ENCODE data around the gene COBLL1. TPM values are rescaled to one million over a fixed set of nuclear protein-coding genes. Genes with fewer than 3 reads are reported as not detected.

The COBLL1 gene
- total RNA-seq, 1 donor from 2014 or later, result 33.0 TPM

DNA sequence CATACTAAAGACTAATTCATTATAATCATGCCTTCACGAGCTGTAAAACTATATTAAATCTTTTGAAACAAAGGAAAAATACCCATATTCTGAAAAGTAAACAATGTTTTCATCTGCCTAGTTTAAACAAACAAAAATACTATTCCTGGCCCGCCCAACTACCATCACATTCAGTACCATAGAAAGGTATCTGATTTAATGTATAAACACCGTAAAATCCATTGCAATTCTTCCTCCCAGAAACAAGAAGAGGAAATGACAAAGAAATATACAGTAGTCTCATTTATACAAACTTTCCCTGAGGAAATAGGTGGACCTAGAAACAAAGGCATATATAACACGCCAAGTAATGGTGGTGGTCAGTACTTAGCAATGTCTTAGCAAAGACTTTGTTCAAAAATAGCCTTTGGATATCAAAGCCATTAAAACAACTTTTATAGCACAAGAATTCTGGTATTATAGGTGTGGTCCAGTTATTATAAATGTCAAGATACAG is 71.2 kb downstream of the COBLL1 start:
- DNase-seq (ENCODE audit: low read depth), result no peak
- TF ChIP-seq, protein P1, sequence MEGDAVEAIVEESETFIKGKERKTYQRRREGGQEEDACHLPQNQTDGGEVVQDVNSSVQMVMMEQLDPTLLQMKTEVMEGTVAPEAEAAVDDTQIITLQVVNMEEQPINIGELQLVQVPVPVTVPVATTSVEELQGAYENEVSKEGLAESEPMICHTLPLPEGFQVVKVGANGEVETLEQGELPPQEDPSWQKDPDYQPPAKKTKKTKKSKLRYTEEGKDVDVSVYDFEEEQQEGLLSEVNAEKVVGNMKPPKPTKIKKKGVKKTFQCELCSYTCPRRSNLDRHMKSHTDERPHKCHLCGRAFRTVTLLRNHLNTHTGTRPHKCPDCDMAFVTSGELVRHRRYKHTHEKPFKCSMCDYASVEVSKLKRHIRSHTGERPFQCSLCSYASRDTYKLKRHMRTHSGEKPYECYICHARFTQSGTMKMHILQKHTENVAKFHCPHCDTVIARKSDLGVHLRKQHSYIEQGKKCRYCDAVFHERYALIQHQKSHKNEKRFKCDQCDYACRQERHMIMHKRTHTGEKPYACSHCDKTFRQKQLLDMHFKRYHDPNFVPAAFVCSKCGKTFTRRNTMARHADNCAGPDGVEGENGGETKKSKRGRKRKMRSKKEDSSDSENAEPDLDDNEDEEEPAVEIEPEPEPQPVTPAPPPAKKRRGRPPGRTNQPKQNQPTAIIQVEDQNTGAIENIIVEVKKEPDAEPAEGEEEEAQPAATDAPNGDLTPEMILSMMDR (conservative IDR thresholded peaks at IDR 0.05; ENCODE audit: low read depth, low read length), result no peak
- H3K4me3 ChIP-seq (ENCODE audit: low read depth, low read length), result no peak overlapping the region

DNA sequence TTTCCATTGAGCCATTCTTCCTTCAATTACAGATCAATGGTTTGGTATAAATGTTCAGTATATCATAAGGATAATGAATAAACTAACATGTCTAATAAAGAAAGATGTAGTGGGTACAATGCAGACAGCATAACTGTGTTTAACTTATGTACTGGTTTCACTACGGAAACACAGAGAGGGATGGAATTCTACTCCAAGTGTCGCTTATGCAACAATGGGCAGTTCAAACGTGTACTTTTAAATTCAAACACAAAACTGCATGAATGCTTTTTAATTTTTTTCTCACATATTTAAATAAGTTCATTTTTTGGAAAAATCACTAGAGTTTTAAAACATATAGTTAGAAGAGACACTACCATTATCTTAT is 74.7 kb downstream of the COBLL1 start:
- TF ChIP-seq, protein P1 (conservative IDR thresholded peaks at IDR 0.05; ENCODE audit: low read depth, low read length), result no peak
- DNase-seq (ENCODE audit: low read depth), result no peak
- H3K4me3 ChIP-seq (ENCODE audit: low read depth, low read length), result no peak overlapping the region

DNA sequence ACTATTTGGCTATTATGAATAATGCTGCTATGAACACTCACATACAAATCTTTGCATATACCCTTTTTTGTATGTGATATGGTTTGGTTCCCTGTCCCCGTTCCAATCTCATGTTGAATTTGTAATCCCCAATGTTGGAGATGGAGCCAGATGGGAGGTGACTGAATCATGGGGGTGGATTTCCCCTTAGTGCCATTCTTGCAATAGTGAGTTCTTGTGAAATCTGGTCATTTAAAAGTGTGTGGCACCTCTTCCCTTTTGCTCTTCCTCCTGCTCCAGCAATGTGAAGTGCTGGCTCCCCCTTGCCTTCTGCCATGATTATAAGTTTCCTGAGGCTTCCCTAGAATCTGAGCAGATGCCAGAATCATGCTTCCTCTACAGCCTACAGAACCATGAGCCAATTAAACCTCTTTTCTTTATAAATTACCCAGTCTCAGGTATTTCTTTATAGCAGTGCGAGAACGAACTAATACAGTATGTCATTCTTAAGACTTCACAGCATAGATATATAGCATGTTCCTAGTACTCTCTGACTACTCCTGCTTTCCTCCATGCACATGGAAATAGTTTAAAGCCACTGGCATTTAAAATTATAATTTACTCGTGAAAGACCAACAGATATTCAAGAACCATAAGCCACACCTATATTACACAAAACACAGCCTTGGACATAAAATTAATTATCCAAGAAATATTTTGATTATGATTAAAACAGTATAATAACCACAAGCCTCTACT is 75.2 kb downstream of the COBLL1 start:
- TF ChIP-seq, protein P1 (conservative IDR thresholded peaks at IDR 0.05; ENCODE audit: low read depth, low read length), result no peak
- no peak for DNase-seq (ENCODE audit: low read depth)
- no peak overlapping the region for H3K4me3 ChIP-seq (ENCODE audit: low read depth, low read length)

DNA sequence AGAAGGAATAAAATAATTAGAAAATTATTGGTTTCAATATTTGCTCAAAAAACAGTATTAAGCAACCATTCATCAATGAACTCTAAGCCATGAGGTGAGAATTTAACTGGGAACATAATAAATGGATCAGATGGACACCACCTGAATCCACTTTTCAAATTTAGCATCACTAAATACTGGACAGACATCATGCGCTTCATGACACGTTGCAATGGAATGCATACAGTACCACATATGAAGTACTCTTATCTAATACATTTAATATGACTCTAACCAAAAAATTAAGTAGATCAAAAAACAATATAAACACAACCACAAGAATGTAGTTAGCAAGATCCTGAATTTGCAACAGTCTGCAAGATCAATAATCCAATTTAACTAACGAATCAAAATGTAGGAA is 76.6 kb downstream of the COBLL1 start:
- DNase-seq (ENCODE audit: low read depth), result no peak
- H3K4me3 ChIP-seq (ENCODE audit: low read depth, low read length), result no peak overlapping the region
- TF ChIP-seq, protein P1 (conservative IDR thresholded peaks at IDR 0.05; ENCODE audit: low read depth, low read length), result no peak

DNA sequence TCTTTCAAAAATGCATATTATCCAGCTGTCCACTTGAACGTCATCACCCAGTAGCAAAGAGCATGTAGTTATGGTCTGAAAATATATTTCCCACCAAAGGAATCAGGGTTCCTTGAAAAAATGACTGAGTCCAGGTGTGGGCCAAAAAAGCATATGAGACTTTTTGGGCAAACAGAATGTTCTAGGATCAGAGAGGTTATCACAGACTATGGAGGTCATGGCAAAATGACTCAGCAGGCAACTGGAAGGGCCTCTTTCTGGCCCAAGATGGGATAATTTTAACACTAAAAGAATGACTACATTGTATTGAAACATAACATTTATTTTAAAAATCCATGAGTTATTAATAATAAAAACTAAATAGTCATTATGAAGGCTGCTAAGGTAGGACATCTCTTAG is 77.1 kb downstream of the COBLL1 start:
- no peak overlapping the region for H3K4me3 ChIP-seq (ENCODE audit: low read depth, low read length)
- DNase-seq (ENCODE audit: low read depth), result no peak
- TF ChIP-seq, protein P1 (conservative IDR thresholded peaks at IDR 0.05; ENCODE audit: low read depth, low read length), result no peak

DNA sequence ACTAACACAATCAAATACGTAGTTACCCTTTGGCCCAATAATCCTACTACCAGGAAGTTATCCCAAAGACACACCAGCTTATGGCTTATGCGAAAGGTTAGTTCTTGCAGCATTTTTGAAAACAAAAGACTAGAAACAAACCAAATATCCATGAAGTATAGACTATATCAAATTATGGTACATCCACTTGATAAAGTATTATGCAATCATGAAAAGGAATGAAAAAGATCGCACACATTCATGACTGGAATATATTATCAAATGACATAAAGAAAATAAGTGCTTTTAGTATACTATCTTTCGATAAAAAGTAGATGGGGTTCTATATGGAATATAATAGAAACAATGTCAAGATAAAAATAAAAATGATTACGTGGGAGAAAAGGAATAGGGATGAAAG is 78.2 kb downstream of the COBLL1 start:
- H3K4me3 ChIP-seq (ENCODE audit: low read depth, low read length), result no peak overlapping the region
- TF ChIP-seq, protein P1 (conservative IDR thresholded peaks at IDR 0.05; ENCODE audit: low read depth, low read length), result no peak
- no peak for DNase-seq (ENCODE audit: low read depth)

Measured in epithelial cell of proximal tubule (primary cell).